ENCODE results near the gene CAGE1. TPM values are rescaled to one million over a fixed set of nuclear protein-coding genes. Genes with fewer than 3 reads are reported as not detected.

Gene CAGE1
- total and polyA plus RNA-seq, 10 of the 15 experiments (the other 5 are each of a cell fraction or from before 2014, with no cell fraction given) = 0.03 to 0.42 (median 0.08) TPM; not detected in 3

- Histone ChIP-seq H3K4me3 (no peak overlapping the region), H4K20me1 (ENCODE audit: control insufficient read depth, insufficient read depth) (no peaks in the 10 kb centered on the region), H3K9ac (ENCODE audit: control insufficient read depth, insufficient read depth, low read length) (no peak overlapping the region), H3K27me3 (replicated peaks in 1 of 2; ENCODE audit: control insufficient read depth in 2 of 2, insufficient read depth in 2 of 2, low read length in 1 of 2) (no peaks in the 10 kb centered on the region), H3K4me1 (ENCODE audit: control insufficient read depth, insufficient read depth, low read length) (no peaks in the 10 kb centered on the region), H3K79me2 (ENCODE audit: control insufficient read depth, insufficient read depth, low read length) (no peaks in the 10 kb centered on the region), H3K27ac (ENCODE audit: control insufficient read depth, insufficient read depth) (no peak overlapping the region), H3K9me3 (replicated peaks; ENCODE audit: control insufficient read depth, insufficient read depth, low read length) (no peaks in the 10 kb centered on the region), H3K4me2 (ENCODE audit: control insufficient read depth, insufficient read depth) (no peak overlapping the region), H2AFZ (ENCODE audit: control insufficient read depth, low read depth, low read length) (no peak overlapping the region), H3K36me3 (ENCODE audit: control insufficient read depth in 2 of 2, insufficient read depth in 2 of 2, low read length in 1 of 2) (no peaks in the 10 kb centered on the region; a peak in 1 of 4 replicates)
- 65% methylated on average over 5 of the region's 5 CpGs for WGBS (ENCODE audit: insufficient coverage, insufficient replicate concordance, low lambda C conversion rate, missing lambda C conversion rate)
- POLR2A ChIA-PET = no interaction called here
- no peak for FAIRE-seq
- ATAC-seq = no peak
- no peak for TF ChIP-seq EGR1 (IDR thresholded peaks at IDR 0.05; ENCODE audit: borderline replicate concordance in 1 of 2, low read depth in 2 of 2, low read length in 2 of 2)
- TF ChIP-seq NR2C2 (IDR thresholded peaks at IDR 0.05; ENCODE audit: borderline replicate concordance, control insufficient read depth, insufficient read length, low read depth) = no peak
- TF ChIP-seq CEBPZ (IDR thresholded peaks at IDR 0.05; ENCODE audit: low read depth, low read length) = no peak
- no peak for TF ChIP-seq SMAD1 (IDR thresholded peaks at IDR 0.05; ENCODE audit: low read depth, partially characterized antibody)
- no peak for TF ChIP-seq JUND (IDR thresholded peaks at IDR 0.05; ENCODE audit: low read depth, low read length)
- TF ChIP-seq CBFB (IDR thresholded peaks at IDR 0.05; ENCODE audit: low read depth) = no peak
- TF ChIP-seq WRNIP1 (IDR thresholded peaks at IDR 0.05; ENCODE audit: borderline replicate concordance, low read depth, low read length) = no peak
- TF ChIP-seq EZH2 (IDR thresholded peaks at IDR 0.05; ENCODE audit: borderline replicate concordance, control insufficient read depth, low read depth, low read length) = no peak
- no peak for TF ChIP-seq FOXM1 (IDR thresholded peaks at IDR 0.05; ENCODE audit: low read depth, low read length)
- BruUV-seq (replicated peaks) = no TSS peak
- RAD21 ChIA-PET (ENCODE audit: unreplicated experiment) = no interaction called here
- CTCF ChIA-PET = interaction anchor here (0.6 kb wide), 1 partner anchor 794 kb away, joined by 6 read pairs; no protein-coding TSS in a partner anchor
- DNase-seq (ENCODE audit: low read depth, low spot score) = no peak
- in situ Hi-C loops (cut with MboI) = no loop called here
- intact Hi-C loops (cut with micrococcal nuclease; ENCODE audit: unreplicated experiment) = loop anchor here (10.0 kb wide), 1 partner anchor 191 kb away; no protein-coding TSS in a partner anchor
- SMC1A ChIA-PET (ENCODE audit: uncharacterized antibody, unreplicated experiment) = interaction anchor here (1.2 kb wide), 1 partner anchor 34 kb away, joined by 3 read pairs; the partner anchor contains the start of genes CAGE1 and RIOK1
Observed at GRCh38 chr6:7424058-7424457, 34.5 kb upstream of the CAGE1 start.

Measured in GM12878 (cell line).